Retinal pigment epithelial cell (primary cell): ENCODE data around the gene CTAGE15.
"Not testable (repeated sequence)": the region's sequence is repeated elsewhere in the genome, so short reads cannot be mapped to it uniquely, and the experiment has no call there.

Experiments used
- DNase-seq: peaks from one replicate; pipeline ENCODE4 v3.0.0-alpha.2; 2010; ENCODE audit warnings: low read depth
- H3K4me3 ChIP-seq: 2 replicates; pipeline ENCODE4 v1.5.1; 2011; ENCODE audit warnings: mild to moderate bottlenecking, low read length, control low read depth, moderate library complexity
- CTCF ChIP-seq: conservative IDR thresholded peaks from 2 replicates; pipeline ENCODE4 v1.5.1; 2011; ENCODE audit warnings: low read depth, low read length, control low read depth, inconsistent platforms

CTAGE15 gene

GRCh38 chr7:143571501-143571900, at the start of gene CTAGE15:
TSS of gene CTAGE15 (plus strand) at chr7:143571801. CDS start at chr7:143571818, 17 bp downstream.
- H3K4me3 ChIP-seq, DNase-seq: not testable (repeated sequence)

- not testable (repeated sequence) for DNase-seq, H3K4me3 ChIP-seq
Measured at GRCh38 chr7:143522309-143522916, 49.2 kb upstream of the CTAGE15 start.

- not testable (repeated sequence) for H3K4me3 ChIP-seq, DNase-seq
Measured at GRCh38 chr7:143531169-143531926, 40.3 kb upstream of the CTAGE15 start.

- not testable (repeated sequence) for H3K4me3 ChIP-seq, DNase-seq
Measured at GRCh38 chr7:143531932-143532331, 39.7 kb upstream of the CTAGE15 start.

- DNase-seq, H3K4me3 ChIP-seq: not testable (repeated sequence)
Measured at GRCh38 chr7:143533213-143533839, 38.3 kb upstream of the CTAGE15 start.

- DNase-seq, H3K4me3 ChIP-seq: not testable (repeated sequence)
Measured at GRCh38 chr7:143536443-143536842, 35.2 kb upstream of the CTAGE15 start.

GRCh38 chr7:143543288-143544038, 28.1 kb upstream of the CTAGE15 start:
- not testable (repeated sequence) for DNase-seq, H3K4me3 ChIP-seq

- H3K4me3 ChIP-seq, DNase-seq: not testable (repeated sequence)
Measured at GRCh38 chr7:143555968-143556367, 15.6 kb upstream of the CTAGE15 start.

- not testable (repeated sequence) for DNase-seq, H3K4me3 ChIP-seq
- TF ChIP-seq CTCF: peak; percentile 28
Measured at GRCh38 chr7:143563306-143563705, 8.3 kb upstream of the CTAGE15 start.

- H3K4me3 ChIP-seq, DNase-seq: not testable (repeated sequence)
Measured at GRCh38 chr7:143566001-143566400, 5.6 kb upstream of the CTAGE15 start.

GRCh38 chr7:143588183-143588582, 16.6 kb downstream of the CTAGE15 start:
- H3K4me3 ChIP-seq, DNase-seq: not testable (repeated sequence)

GRCh38 chr7:143589897-143590296, 18.3 kb downstream of the CTAGE15 start:
- H3K4me3 ChIP-seq, DNase-seq: not testable (repeated sequence)

GRCh38 chr7:143598086-143598485, 26.5 kb downstream of the CTAGE15 start:
- not testable (repeated sequence) for DNase-seq

GRCh38 chr7:143603549-143603948, 31.9 kb downstream of the CTAGE15 start:
- not testable (repeated sequence) for H3K4me3 ChIP-seq, DNase-seq

More at GRCh38 chr7:143598086-143598485, 26.5 kb downstream of the CTAGE15 start:
- H3K4me3 ChIP-seq: not testable (repeated sequence)

- DNase-seq, H3K4me3 ChIP-seq: not testable (repeated sequence)
Measured at GRCh38 chr7:143606088-143606487, 34.5 kb downstream of the CTAGE15 start.

GRCh38 chr7:143615545-143615944, 43.9 kb downstream of the CTAGE15 start:
- not testable (repeated sequence) for DNase-seq, H3K4me3 ChIP-seq

- not testable (repeated sequence) for H3K4me3 ChIP-seq, DNase-seq
Measured at GRCh38 chr7:143617204-143617603, 45.6 kb downstream of the CTAGE15 start.

- H3K4me3 ChIP-seq, DNase-seq: not testable (repeated sequence)
Measured at GRCh38 chr7:143620058-143620457, 48.5 kb downstream of the CTAGE15 start.
